ENCODE data around the gene STXBP6. TPM values are rescaled to one million over a fixed set of nuclear protein-coding genes. Genes with fewer than 3 reads are reported as not detected.

STXBP6 gene
- total RNA-seq, 1 donor from 2014 or later, result 6.8 TPM

DNA sequence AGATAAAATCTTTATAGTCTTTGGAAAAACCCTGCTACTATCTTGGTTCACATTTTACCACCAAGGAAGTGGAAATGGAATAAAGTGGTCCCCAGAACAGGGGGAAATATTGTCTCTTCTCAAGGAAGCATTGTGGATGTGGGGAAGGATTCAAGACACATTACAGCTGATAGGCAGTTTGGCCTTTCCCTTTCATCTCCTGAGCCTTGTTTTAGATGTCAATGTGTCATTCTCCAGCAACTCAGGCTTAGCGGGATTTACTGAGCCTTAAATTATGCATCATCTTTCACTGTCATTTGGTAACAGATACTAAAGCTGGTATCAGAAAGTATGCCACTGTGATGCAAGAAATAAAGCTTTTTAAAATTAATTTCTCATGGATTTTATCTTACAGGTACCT, 136.2 kb downstream of the STXBP6 start:
- Mint-ChIP-seq H3K36me3 (ENCODE audit: low read depth) (no peaks in the 10 kb centered on the region), H3K4me1 (peaks cover 5% of the 10 kb centered on the region), H3K4me3 (no peak overlapping the region), H3K9me3 (no peaks in the 10 kb centered on the region), H3K27ac (ENCODE audit: unreplicated experiment) (no peak overlapping the region), H3K27me3 (ENCODE audit: low read depth) (no peaks in the 10 kb centered on the region)
- TF ChIP-seq, protein P1, sequence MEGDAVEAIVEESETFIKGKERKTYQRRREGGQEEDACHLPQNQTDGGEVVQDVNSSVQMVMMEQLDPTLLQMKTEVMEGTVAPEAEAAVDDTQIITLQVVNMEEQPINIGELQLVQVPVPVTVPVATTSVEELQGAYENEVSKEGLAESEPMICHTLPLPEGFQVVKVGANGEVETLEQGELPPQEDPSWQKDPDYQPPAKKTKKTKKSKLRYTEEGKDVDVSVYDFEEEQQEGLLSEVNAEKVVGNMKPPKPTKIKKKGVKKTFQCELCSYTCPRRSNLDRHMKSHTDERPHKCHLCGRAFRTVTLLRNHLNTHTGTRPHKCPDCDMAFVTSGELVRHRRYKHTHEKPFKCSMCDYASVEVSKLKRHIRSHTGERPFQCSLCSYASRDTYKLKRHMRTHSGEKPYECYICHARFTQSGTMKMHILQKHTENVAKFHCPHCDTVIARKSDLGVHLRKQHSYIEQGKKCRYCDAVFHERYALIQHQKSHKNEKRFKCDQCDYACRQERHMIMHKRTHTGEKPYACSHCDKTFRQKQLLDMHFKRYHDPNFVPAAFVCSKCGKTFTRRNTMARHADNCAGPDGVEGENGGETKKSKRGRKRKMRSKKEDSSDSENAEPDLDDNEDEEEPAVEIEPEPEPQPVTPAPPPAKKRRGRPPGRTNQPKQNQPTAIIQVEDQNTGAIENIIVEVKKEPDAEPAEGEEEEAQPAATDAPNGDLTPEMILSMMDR (conservative IDR thresholded peaks at IDR 0.05), result no peak
- DNase-seq (ENCODE audit: low read depth, low spot score), result no peak

DNA sequence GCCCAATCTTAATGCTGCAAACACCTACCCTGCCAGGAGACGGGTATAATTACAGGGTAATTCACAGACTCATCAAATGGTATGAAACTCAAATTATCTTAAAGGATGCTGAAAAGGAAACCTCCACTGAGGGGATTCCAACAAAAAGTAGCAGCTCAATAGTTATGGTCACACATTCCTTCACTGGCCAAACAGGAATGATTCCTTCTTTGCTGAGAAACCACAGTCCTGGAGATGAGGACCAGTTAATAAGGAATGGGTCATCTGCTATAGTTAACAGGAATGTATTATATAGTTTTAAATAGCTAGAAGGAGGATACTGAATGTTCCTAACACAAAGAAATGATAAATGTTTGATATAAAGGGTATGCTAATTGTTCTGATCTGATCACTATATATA, 136.9 kb downstream of the STXBP6 start:
- Mint-ChIP-seq H3K4me3 (no peak overlapping the region), H3K27me3 (ENCODE audit: low read depth) (no peaks in the 10 kb centered on the region), H3K9me3 (no peaks in the 10 kb centered on the region), H3K4me1 (peaks cover 5% of the 10 kb centered on the region), H3K27ac (ENCODE audit: unreplicated experiment) (no peak overlapping the region), H3K36me3 (ENCODE audit: low read depth) (no peaks in the 10 kb centered on the region)
- no peak for DNase-seq (ENCODE audit: low read depth, low spot score)
- TF ChIP-seq, protein P1 (conservative IDR thresholded peaks at IDR 0.05), result no peak

DNA sequence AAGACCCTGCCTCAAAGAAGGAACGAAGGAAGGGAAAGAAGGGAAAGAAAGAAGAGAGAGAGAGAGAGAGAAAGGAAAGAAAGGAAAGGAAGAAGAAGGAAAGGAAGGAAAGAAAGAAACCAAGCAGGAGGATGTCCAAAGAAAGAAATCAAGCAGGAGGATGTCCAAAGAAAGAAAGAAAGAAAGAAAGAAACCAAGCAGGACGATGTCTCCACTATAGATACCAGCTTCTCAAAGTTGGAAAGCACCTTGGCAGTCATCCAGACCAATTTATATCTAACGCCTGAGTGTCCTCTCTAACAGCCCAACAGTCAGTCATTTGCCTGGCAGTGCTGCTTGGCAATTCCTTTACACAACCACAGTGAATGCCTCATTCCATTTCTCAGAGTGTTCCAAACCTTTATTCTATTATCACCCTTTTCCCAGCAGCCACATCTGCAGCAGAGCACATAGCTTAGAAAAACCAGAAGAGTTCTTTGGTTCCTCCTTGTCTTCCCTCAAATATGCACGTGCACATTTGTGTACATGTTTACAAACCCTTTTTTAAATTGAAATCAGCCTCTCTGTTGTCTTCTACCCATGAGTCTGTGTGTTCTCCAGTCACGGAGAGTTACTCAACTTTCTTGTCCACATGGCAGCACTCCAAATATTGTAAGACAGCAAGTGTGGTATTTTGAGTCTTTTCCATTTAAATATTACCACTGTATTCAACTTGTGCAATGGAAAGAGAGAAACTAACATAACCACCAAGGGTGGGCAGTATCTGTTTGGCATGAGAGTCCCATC, 138.4 kb downstream of the STXBP6 start:
- H3K4me1 Mint-ChIP-seq, result peaks cover 5% of the 10 kb centered on the region
- H3K27ac Mint-ChIP-seq (ENCODE audit: unreplicated experiment), result no peak overlapping the region
- no peaks in the 10 kb centered on the region for H3K9me3 Mint-ChIP-seq
- H3K27me3 Mint-ChIP-seq (ENCODE audit: low read depth), result no peaks in the 10 kb centered on the region
- H3K36me3 Mint-ChIP-seq (ENCODE audit: low read depth), result no peaks in the 10 kb centered on the region
- no peak overlapping the region for H3K4me3 Mint-ChIP-seq
- no peak for DNase-seq (ENCODE audit: low read depth, low spot score)
- TF ChIP-seq, protein P1 (conservative IDR thresholded peaks at IDR 0.05), result no peak

DNA sequence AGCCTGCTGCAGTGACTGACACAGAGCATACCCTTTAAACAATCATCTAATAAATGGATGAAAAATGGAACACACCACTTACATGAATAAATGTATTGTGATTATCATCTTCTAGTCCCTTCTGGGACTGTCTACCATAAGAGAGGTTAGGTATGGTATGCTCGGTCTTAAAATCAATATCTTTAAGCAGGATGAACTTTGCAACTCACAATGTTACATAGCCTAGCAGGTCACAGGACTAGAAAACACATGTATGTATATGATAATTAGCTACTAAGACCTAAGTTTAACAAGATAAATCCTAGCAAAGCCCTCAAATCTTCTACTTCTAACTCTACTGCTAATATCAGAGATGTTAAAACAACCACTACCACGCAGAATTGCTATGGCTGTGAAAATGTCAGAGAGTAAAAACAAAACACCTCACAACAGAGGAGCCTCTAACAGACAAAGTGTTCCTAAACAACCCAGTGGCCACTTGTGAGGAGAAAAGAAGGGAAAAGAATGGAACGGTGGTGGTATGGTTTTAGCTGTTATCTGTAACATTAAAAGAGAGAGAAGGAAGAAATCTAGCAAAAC, 139.4 kb downstream of the STXBP6 start:
- Mint-ChIP-seq H3K27me3 (ENCODE audit: low read depth) (no peaks in the 10 kb centered on the region), H3K9me3 (no peaks in the 10 kb centered on the region), H3K27ac (ENCODE audit: unreplicated experiment) (no peak overlapping the region), H3K36me3 (ENCODE audit: low read depth) (no peaks in the 10 kb centered on the region), H3K4me3 (no peak overlapping the region), H3K4me1 (peaks cover 5% of the 10 kb centered on the region)
- TF ChIP-seq, protein P1 (conservative IDR thresholded peaks at IDR 0.05), result no peak
- DNase-seq (ENCODE audit: low read depth, low spot score), result no peak

DNA sequence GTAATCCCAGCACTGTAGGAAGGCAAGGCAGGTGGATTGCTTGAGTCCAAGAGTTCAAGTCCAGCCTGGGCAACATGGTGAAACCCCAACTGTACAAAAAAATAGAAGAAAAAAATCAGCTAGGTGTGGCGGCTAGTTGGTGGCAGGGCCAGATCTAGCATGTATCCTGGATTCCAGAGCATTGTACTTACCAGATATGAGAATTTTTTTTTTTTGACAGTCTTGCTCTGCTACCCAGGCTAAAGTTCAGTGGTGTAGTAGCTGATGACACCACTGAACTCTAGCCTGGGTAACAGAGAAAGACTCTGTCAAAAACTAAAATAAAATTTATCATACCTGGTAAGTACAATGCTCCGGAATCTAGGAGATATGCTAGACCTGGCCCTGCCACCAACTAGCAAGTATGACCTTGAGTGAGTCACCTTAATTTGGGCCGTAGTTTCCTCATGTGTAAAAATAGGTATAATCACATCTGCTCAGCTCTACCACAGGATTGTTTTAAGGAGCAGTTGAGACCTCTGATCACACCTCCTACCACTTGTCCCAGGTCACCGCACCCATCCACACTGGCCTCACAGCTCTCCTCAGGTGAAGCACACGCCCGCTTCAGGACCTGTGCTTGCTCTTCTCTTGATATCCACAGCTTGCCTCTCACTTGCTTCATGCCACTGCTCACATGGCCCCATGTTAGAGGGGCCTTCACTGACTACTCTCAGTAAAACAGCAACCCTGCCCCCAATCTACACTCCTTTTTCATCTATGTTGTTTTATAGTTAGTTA, 140.2 kb downstream of the STXBP6 start:
- H3K9me3 Mint-ChIP-seq, result no peaks in the 10 kb centered on the region
- no peaks in the 10 kb centered on the region for H3K36me3 Mint-ChIP-seq (ENCODE audit: low read depth)
- TF ChIP-seq, protein P1 (conservative IDR thresholded peaks at IDR 0.05), result no peak
- DNase-seq (ENCODE audit: low read depth, low spot score), result no peak
- no peaks in the 10 kb centered on the region for H3K27me3 Mint-ChIP-seq (ENCODE audit: low read depth)
- H3K4me1 Mint-ChIP-seq, result peaks cover 5% of the 10 kb centered on the region
- no peak overlapping the region for H3K4me3 Mint-ChIP-seq
- H3K27ac Mint-ChIP-seq (ENCODE audit: unreplicated experiment), result no peak overlapping the region
